IPS-11a (cell line): ENCODE measurements around the gene INO80.

Source experiments
- H3K4me3 ChIP-seq: one replicate; pipeline ENCODE4 v1.5.1; 2013; ENCODE audit warnings: low read depth, low read length, control low read depth

INO80 gene

GRCh38 chr15:41051139-41051538 is 64.9 kb downstream of the INO80 start:
- no peak overlapping the region for H3K4me3 ChIP-seq

DNA sequence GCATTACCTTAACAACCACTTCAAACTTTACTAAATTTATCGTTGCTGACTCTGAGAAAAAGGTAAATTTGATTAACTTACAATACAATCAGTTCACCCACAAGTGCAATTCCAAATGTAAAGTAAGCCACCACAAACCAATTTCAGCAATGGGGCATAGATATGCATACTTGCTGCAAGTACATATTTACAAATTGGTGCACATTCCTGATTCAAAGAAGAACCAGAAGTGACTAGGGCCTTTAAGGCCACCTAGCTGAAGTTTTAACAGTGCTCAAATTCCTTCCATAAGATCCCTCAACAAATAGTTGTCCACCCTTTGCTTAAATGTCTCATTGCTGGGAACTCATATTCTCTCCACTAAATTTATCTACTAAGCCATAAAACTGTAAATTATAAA is 67.2 kb downstream of the INO80 start:
- no peak overlapping the region for H3K4me3 ChIP-seq

DNA sequence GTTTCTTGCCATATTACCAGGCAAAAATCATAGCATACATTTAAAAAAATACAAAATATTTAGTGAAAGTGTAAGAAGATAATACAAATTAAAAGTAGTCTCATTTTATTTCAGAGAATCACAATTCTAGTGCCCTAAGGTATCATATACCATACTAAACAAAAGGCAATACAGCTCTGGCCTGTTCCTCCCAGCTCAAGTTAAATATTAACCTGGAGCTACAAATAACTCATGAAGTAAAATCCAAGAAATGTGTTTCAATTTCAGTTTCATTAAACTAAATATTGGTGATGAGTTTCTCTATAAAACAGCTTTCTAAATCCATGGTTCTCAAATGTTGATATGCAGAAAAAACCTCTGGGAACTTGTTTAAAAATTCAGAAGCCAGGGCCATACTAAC is 67.7 kb downstream of the INO80 start:
- H3K4me3 ChIP-seq, result no peak overlapping the region

- no peak overlapping the region for H3K4me3 ChIP-seq
Observed at GRCh38 chr15:41047474-41047873, 68.6 kb downstream of the INO80 start.

GRCh38 chr15:41043276-41043951 is 72.7 kb downstream of the INO80 start:
- no peak overlapping the region for H3K4me3 ChIP-seq

DNA sequence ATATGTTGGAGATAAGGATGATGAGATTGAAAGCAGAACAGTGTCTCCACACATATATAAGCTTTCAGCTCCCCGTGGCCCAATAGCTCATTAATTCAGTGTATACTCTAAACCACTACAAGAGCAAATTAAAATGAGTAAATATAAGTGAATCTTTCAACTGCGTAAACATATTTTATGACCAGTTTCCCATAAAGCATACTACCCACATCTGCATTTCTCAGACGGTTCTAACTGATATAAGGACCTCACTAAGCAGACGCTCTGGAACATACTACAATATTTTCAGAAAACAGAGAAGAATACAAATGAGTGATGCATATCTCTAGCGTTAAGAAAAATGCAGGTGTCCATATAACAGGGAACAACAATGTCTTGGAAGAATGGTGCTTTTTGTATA is 73.2 kb downstream of the INO80 start:
- H3K4me3 ChIP-seq, result no peak overlapping the region

DNA sequence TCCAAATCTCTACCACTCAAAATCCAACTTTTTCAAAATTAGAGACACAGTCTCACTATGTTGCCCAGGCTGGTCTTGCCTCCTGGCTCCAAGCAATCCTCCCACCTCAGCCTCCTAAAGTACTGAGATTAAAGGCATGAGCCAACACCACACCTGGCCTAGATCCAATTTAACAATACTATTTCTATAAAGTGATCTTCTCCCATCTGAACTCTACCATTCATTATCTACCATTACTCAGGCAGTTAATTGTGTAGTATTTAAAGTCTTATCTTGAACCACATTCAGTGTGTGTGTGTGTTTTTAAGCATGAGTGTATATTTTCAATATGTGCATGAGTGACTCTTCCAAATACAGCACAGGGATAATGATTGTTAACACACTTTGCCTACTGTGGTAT is 77.0 kb downstream of the INO80 start:
- H3K4me3 ChIP-seq, result no peak overlapping the region

DNA sequence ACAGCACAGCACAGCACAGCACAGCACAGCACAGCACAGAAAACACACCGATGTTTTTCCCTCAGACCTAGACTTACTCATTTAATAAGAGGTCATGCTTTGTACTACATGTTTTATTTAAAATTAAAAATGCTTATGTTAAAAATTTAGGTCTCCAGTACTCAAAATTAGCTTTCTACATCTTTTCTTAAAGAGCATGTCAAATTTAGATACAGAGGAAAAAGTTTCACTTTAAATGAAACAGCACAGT is 84.1 kb downstream of the INO80 start:
- no peak overlapping the region for H3K4me3 ChIP-seq

DNA sequence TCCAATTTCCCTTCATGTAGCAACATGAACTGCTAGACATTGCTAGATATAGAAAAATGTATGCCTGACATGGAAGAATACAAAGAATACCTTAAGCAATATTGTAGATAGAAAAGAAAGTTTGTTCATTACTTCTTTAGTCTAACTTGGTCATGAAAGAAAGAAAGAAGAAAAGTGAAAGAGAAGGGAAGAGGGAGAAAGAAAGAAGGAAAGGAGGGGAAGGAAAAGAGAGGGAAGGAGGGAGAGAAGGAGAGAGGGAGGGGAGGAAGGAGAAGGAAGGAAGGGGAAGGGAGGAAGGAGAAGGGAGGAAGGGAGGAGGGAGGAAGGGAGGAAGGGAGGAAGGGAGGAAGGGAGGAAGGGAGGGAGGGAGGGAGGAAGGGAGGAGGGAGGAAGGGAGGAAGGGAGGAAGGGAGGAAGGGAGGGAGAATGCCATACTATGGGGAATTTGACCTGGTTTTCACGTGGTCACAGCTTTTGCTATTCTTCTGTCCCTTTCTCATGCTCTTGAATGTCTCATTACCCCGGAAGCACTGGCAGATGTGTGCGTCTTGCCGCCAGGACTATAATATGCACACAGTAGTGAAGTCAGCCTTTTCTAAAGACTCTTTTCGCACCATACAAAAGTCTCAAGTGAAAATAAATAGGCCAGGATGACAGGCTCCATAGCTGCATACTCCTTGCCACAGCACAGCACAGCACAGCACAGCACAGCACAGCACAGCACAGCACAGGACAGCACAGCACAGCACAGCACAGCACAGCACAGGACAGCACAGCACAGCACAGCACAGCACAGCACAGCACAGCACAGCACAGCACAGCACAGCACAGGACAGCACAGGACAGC is 84.6 kb downstream of the INO80 start:
- H3K4me3 ChIP-seq, result no peak overlapping the region

DNA sequence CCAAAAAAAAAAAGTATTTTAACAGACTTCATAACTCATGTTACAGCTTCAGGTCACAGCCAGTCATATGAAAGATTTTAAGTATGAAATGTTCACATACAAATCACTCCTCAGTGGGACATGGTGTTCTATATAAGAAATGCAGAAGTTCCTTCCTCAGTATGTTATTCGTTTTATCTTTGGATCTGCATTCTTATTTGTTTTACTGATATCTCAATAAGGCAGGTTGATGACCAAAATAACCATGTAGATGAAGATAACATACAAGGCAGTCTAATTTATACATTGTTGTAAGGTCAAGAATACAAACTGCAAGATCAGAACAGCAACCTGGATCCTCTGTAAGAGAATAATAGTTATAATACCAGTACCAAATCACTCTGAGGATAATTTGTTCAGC is 87.2 kb downstream of the INO80 start:
- no peak overlapping the region for H3K4me3 ChIP-seq

DNA sequence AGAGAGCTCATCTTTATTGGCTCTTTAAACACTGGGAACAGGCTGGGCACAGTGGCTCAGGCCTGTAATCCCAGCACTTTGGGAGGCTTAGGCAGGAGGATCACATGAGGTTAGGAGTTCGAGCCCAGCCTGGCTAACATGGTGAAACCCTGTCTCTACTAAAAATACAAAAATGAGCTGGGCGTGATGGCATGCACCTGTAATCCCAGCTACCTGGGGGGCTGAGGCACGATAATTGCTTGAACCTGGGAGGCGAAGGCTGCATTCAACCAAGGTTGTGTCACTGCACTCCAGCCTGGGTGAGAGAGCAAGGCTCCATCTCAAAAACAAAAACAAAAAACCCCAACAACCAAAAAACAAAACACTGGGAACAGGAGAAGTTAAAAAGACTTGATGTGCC is 90.7 kb downstream of the INO80 start:
- no peak overlapping the region for H3K4me3 ChIP-seq

- H3K4me3 ChIP-seq, result no peak overlapping the region
Observed at GRCh38 chr15:41024885-41025284, 91.2 kb downstream of the INO80 start.

GRCh38 chr15:41024131-41024530 is 91.9 kb downstream of the INO80 start:
- H3K4me3 ChIP-seq, result no peak overlapping the region

GRCh38 chr15:41022487-41023090 is 93.5 kb downstream of the INO80 start:
- no peak overlapping the region for H3K4me3 ChIP-seq

DNA sequence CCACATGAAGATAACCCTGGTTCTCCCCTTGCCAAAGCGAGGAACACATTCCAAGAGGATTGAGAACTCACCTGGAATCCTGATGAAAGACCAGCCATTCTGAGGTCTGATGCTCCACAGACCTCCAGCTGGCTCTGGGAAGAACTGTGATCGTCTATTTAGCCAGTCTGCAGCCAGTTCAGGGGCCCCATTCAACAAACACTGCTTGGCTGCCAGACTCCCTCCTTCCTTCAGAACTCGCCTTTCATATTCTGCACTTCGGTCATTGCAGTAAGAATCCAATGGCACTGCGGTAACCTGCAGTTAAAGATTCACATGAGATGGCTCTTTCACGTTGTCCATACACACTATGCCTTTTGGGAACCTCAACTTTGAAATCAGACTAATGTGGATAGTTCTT is 95.3 kb downstream of the INO80 start:
- no peak overlapping the region for H3K4me3 ChIP-seq

GRCh38 chr15:41020311-41020710 is 95.8 kb downstream of the INO80 start:
- H3K4me3 ChIP-seq, result no peak overlapping the region

GRCh38 chr15:41019174-41019573 is 96.9 kb downstream of the INO80 start:
- H3K4me3 ChIP-seq, result no peak overlapping the region

GRCh38 chr15:41018534-41018933 is 97.5 kb downstream of the INO80 start:
- no peak overlapping the region for H3K4me3 ChIP-seq

- no peak overlapping the region for H3K4me3 ChIP-seq
Observed at GRCh38 chr15:41017066-41017735, 98.9 kb downstream of the INO80 start.

DNA sequence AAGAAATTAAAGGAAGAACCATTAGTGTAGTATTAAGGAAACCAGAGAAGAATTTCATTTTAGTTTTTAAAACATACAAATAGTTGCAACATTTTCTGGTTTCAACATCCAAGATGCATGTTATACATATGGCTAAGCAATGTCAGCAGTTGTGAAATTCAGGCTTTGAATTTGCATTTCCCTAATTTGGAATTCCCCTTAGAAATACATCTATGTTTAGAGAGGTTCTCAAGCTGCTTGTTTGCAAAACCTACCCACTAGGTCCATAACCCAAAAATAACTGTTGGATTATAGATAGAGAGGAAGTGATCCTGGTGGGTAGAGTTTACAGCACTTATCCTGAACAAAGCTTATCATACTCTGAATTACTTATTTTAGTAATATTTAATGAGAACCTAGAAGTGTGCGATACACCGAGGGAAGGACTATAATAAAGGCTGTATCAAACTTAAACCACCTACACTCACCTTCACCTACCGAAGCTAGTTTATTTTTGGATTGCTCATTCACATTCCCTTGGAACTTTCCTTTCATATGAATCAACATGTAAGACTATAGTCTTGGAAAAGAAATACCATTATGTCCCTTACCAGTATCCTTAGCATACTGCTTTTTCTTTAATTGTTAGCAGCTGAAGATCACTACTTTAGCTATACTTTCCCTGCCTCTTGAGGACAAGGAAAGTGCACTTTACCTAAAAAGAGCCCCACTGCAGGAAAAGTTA is 102.2 kb downstream of the INO80 start:
- no peak overlapping the region for H3K4me3 ChIP-seq
